ENCODE measurements around the gene AK8. TPM values are rescaled to one million over a fixed set of nuclear protein-coding genes. Genes with fewer than 3 reads are reported as not detected.

Gene AK8
- total and polyA plus RNA-seq, 3 donors from 2014 or later: 15.0 to 54.8 (median 15.1) TPM

GRCh38 chr9:132797861-132798659 is 80.0 kb downstream of the AK8 start:
- Histone ChIP-seq H3K4me1 (peaks cover 13% of the 10 kb centered on the region), H3K36me3 (ENCODE audit: low read depth, missing control alignments) (no peaks in the 10 kb centered on the region), H3K27me3 (no peaks in the 10 kb centered on the region), H3K4me3 (no peak overlapping the region), H3K27ac (peak overlapping the region; percentile 72 to 91), H3K9me3 (no peaks in the 10 kb centered on the region)
- DNase-seq: peak; percentile 82
- intact Hi-C loops (cut with DNase I; ENCODE audit: low total_unique reads): no loop called here
- TF ChIP-seq CTCF (IDR thresholded peaks at IDR 0.05) (no peak), POLR2A (IDR thresholded peaks at IDR 0.05) (no peak)
- 50 to 55% methylated on average over 12 to 15 of the region's 15 CpGs for WGBS, 2 donors

- DNase-seq: peak; percentile 52
- peak overlapping the region; percentile 16 to 68 for H3K27ac ChIP-seq
- intact Hi-C loops (cut with DNase I; ENCODE audit: low total_unique reads): no loop called here
These were observed 82.4 kb downstream of the AK8 start for GRCh38 chr9:132795511-132796303.

GRCh38 chr9:132794730-132795380 is 83.2 kb downstream of the AK8 start:
- Histone ChIP-seq H3K27ac (peak overlapping the region; percentile 16 to 68), H3K36me3 (ENCODE audit: low read depth, missing control alignments) (no peaks in the 10 kb centered on the region), H3K27me3 (no peaks in the 10 kb centered on the region), H3K4me1 (peaks cover 12% of the 10 kb centered on the region), H3K9me3 (no peaks in the 10 kb centered on the region), H3K4me3 (no peak overlapping the region)
- DNase-seq: no peak
- intact Hi-C loops (cut with DNase I; ENCODE audit: low total_unique reads): no loop called here
- WGBS, 2 donors: 35 to 44% methylated on average over 13 of the region's 13 CpGs
- TF ChIP-seq POLR2A (IDR thresholded peaks at IDR 0.05) (no peak), CTCF (IDR thresholded peaks at IDR 0.05) (no peak)

More at GRCh38 chr9:132795511-132796303, 82.4 kb downstream of the AK8 start:
- H3K4me1 ChIP-seq: peaks cover 13% of the 10 kb centered on the region
- WGBS, 2 donors: 63 to 73% methylated on average over 16 of the region's 16 CpGs
- H3K27me3 ChIP-seq: no peaks in the 10 kb centered on the region
- H3K36me3 ChIP-seq (ENCODE audit: low read depth, missing control alignments): no peaks in the 10 kb centered on the region
- no peak overlapping the region for H3K4me3 ChIP-seq
- no peaks in the 10 kb centered on the region for H3K9me3 ChIP-seq
- no peak for TF ChIP-seq CTCF (IDR thresholded peaks at IDR 0.05)
- TF ChIP-seq POLR2A (IDR thresholded peaks at IDR 0.05): no peak

GRCh38 chr9:132793606-132794580 is 84.2 kb downstream of the AK8 start:
- no peak overlapping the region for H3K27ac ChIP-seq
- 72 to 81% methylated on average over 16 of the region's 16 CpGs for WGBS, 2 donors

More at GRCh38 chr9:132793606-132794580, 84.2 kb downstream of the AK8 start:
- no peak for DNase-seq
- H3K36me3 ChIP-seq (ENCODE audit: low read depth, missing control alignments): no peaks in the 10 kb centered on the region
- no peaks in the 10 kb centered on the region for H3K27me3 ChIP-seq
- intact Hi-C loops (cut with DNase I; ENCODE audit: low total_unique reads): no loop called here
- TF ChIP-seq CTCF (IDR thresholded peaks at IDR 0.05) (no peak), POLR2A (IDR thresholded peaks at IDR 0.05) (no peak)
- no peak overlapping the region for H3K4me3 ChIP-seq
- no peaks in the 10 kb centered on the region for H3K9me3 ChIP-seq
- peaks cover 6% of the 10 kb centered on the region for H3K4me1 ChIP-seq
